Measurements from ENCODE around the gene SMIM35. TPM values are rescaled to one million over a fixed set of nuclear protein-coding genes. Genes with fewer than 3 reads are reported as not detected.

The SMIM35 gene
- total and polyA plus RNA-seq, 2 of the 4 experiments (the other 2 are of a cell fraction), result not detected

DNA sequence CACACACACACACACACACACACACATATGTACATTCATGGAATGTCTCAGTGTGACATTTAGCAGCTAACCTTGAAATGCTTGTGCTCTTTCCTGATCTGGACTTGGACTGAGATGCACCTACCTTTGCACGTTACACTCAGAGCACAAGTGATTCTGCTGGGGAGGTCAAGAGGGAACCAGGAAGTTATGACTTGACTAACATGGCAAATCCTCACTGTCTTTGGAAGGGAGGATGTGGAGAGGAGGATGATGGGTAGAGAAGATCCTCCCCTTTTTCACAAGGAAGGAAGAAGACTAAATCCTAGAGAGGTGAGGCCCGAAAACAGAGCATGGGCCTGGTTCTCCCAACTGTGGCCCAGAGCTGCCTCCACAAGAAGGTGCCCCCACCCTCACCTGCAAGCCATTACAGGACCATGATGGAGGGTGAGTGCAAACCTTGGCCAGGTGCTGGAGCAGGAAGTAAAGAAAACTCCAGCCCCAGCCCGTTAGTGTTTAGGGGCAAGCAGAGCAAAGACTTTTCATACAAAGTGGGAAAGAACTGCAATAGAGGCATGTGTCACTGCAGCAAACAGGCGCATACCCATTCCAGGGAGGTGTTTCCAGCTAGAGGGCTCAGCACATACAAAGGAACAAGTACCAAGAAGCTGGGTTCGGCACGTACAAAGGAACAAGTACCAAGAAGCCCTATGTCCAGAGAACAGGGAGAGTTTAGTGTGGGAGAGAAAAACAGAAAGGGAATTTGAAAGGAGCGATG, 39.5 kb upstream of the SMIM35 start:
- Histone ChIP-seq H3K9ac (ENCODE audit: low read depth, low read length) (no peak overlapping the region), H4K5ac (ENCODE audit: low read depth, low read length) (no peak overlapping the region), H3K36me3 (ENCODE audit: control insufficient read depth, insufficient read depth, low read length) (no peaks in the 10 kb centered on the region), H3K4me2 (ENCODE audit: low read depth, low read length) (no peak overlapping the region), H3K4ac (ENCODE audit: low read depth, low read length) (no peak overlapping the region), H3K14ac (replicated peaks; ENCODE audit: low read depth, low read length) (no peak overlapping the region), H3K27me3 (ENCODE audit: control insufficient read depth, insufficient read depth, low read length) (no peaks in the 10 kb centered on the region; the same call in 1 of the 2 replicates), H2BK120ac (ENCODE audit: low read depth, low read length) (no peak overlapping the region), H4K8ac (ENCODE audit: low read depth in 2 of 2, low read length in 2 of 2) (no peak overlapping the region), H3K9me1 (ENCODE audit: insufficient read depth, low read length) (no peaks in the 10 kb centered on the region), H3K18ac (ENCODE audit: low read depth, low read length) (no peak overlapping the region), H3K9me3 (ENCODE audit: control insufficient read depth, insufficient read depth, low read length) (no peaks in the 10 kb centered on the region), H2BK5ac (ENCODE audit: low read depth, low read length, poor library complexity, severe bottlenecking) (no peak overlapping the region), H3K23ac (ENCODE audit: low read depth, low read length) (no peak overlapping the region), H2BK20ac (ENCODE audit: low read depth, low read length) (no peak overlapping the region), H2AK5ac (ENCODE audit: low read depth, low read length) (no peak overlapping the region), H4K91ac (ENCODE audit: insufficient read depth, low read depth, low read length) (no peak overlapping the region), H3K56ac (ENCODE audit: extremely low read depth, insufficient read depth, low read length) (no peak overlapping the region), H3K79me1 (ENCODE audit: low read depth in 1 of 2, low read length in 2 of 2) (no peaks in the 10 kb centered on the region), H4K20me1 (ENCODE audit: insufficient read depth, low read length) (no peaks in the 10 kb centered on the region), H2AK9ac (replicated peaks; ENCODE audit: low read depth, low read length, poor library complexity) (no peak overlapping the region), H2BK15ac (ENCODE audit: low read depth, low read length) (no peak overlapping the region), H3K4me3 (ENCODE audit: insufficient read depth, low read depth, low read length) (no peak overlapping the region), H3K4me1 (ENCODE audit: control insufficient read depth, insufficient read depth, low read length) (no peaks in the 10 kb centered on the region), H2AFZ (replicated peaks; ENCODE audit: low read length, poor library complexity) (no peak overlapping the region), H3K27ac (ENCODE audit: insufficient read depth, low read length) (no peak overlapping the region)
- ChIA-PET CTCF (no interaction called here), POLR2A (ENCODE audit: unreplicated experiment) (no interaction called here)
- in situ Hi-C loops (cut with MboI; ENCODE audit: low sequenced_read_pairs) (no loop called here), dilution Hi-C loops (cut with HindIII; ENCODE audit: low sequenced_read_pairs, unreplicated experiment) (no loop called here), intact Hi-C loops (cut with micrococcal nuclease) (no loop called here)
- ATAC-seq (ENCODE audit: low read depth) (no peak), DNase-seq (no peak)
- 100% methylated on average over 1 of the region's 7 CpGs; no CpG with 5 or more reads in 1 of the 2 experiments for WGBS, 2 experiments (ENCODE audit: extremely low coverage in 2 of 2, insufficient read length in 1 of 2)
- no peak for TF ChIP-seq MAFK (IDR thresholded peaks at IDR 0.05; ENCODE audit: low read depth, low read length)
- TF ChIP-seq FOS (IDR thresholded peaks at IDR 0.05; ENCODE audit: low read depth, low read length), result no peak
- BruUV-seq (replicated peaks), result no TSS peak
